Effector CD4-positive, alpha-beta T cell (primary cell): Measurements from ENCODE around the gene CNTN5.

ENCODE experiments used
- DNase-seq: peaks from one replicate; pipeline ENCODE4 v3.0.0-alpha.2; 2020

Gene CNTN5

DNA sequence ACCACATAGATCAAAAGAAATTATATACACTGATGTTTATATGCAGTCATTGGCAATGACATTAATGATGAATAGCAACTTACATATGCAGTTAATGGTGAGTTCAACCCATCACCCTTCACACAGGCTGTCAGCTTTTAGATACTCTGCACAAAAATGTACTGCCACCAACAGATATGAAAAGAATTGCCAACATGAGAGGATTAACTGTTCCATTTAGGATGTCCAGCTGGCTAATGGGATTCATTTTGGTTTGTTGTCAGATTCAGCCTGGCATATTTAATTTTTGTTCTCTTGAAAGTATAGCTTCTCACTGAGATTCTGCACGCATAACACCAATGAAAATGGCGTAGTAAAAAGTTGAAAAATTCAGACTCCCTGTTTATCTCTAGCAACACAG, 1112.4 kb downstream of the CNTN5 start:
- DNase-seq: no peak

DNA sequence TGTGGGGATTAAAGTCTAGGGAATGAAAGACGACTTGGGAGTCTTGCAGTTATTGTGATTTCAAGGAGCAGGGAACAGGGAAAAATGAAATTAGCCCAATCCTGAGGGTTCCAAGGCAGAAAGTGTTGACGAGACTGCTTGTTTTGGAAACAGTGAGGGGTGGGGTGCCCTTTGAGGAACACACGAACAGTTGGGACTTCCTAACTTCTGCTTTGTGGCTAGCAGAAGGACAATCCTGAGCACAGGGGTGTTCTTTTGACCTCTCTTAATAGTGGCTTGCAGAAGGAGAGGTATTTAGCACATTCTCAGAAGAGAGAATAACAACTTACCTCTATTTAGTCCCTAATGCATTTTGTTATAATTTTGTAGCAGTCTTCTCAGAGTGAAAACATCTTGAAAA, 1120.5 kb downstream of the CNTN5 start:
- no peak for DNase-seq

DNA sequence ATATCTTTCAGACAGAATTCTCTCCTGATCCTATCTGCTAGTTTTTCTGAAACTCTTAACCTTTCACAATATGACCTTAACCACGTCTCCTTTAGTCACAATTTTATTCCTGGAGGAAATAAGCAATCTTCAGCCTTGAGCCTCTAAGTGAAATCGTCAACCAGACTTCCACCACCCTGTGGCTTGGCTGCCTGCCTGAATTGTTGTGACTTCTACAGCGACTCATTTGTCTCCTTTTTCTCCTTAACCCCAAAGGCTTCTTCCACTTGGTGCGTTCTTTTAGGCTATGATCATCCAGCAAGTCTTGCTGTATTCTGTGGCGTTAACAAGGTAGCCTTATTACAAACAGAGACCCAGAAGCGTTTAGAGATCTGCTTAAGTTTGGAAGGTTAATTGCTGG, 1131.2 kb downstream of the CNTN5 start:
- DNase-seq: no peak

DNA sequence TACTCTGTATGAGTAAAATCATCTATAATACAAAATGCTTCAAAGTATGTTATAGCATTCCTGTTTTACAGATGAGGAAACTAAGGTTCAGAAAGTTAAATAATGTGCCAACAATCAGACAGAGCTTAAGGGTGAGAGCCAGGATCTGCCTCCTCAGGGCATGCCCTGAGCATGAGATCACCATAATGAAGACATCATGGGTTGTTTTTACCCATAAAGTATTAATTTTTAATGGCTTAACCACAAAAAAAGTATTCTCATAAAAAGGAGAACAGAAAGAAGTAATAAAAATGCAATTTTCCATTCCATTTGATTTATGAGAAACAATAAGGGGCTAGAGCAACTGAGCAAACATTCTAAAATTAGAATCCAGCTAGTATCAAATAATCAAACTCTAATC, 1132.0 kb downstream of the CNTN5 start:
- DNase-seq: no peak

DNA sequence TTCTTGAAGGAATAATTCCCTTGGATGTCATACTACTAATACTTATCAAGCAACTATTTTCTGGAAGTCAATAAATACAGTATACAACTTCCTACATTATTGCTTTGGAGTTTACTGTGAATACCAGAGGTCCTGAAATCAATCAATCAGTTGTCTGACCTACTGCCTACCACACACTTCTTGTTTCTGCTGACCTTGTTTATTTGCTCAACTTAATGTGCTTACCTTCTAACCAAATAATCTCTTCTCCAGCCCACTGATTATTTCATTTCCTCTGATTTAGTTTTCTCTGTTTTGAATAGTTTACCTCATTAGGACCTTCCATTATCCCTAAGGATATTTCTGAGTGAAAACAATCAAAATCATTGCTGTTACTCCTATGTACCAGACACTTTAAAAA, 1142.7 kb downstream of the CNTN5 start:
- DNase-seq: no peak

DNA sequence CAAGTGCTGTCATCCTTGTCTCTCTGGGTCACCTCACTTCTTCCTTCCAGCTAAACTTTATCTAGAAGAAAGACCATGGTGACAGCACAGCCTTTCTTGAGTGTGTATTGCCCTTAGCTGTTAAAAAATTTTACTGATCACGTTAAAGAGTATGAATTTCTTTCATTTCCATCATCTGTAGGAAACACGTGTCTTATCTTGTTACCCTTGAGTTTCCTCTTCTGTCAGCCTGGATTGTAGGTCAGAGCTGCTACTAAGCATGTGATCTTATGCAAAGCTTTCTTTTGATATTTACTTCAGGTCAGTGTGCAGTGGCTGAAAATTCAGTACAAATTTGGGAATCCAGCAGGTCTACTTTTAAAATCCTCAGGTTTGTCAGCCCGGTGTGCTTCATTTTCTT, 1154.1 kb downstream of the CNTN5 start:
- no peak for DNase-seq

DNA sequence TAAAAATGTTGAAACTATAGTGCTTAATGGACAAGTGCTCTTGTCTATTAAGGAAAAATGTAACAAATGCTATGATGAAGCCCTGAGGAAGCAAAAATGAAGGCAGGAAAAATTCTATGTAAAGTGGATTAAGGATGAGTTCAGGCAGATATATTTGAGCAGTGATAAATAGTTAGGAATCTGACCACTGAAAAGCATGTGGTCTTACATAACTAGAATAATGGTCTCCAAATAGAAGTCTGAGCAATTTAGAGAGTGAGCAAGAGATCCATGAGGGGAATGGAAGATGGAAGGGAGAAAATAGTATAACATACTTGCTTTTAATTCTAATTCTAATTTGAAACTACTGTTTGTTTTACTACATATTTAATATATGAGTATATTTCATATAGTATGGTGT, 1155.7 kb downstream of the CNTN5 start:
- no peak for DNase-seq

DNA sequence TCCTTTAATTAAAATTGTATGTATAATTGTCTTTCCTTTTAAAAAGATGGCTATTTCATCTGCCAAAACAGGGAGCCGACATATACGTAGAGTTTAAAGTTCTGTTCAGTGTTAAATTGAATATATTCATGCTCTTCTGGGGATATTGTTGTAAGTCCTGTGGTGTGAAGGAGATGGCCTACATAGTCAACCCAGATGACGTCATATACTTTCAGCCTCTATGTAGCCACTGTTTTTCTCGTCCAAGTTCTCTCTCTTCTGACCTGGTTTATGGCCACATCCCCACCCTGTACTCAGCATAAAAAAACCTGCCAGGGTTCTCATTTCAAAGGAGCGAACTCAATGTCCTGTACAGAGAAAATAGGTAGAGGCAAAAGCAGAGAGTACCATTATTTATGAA, 1156.9 kb downstream of the CNTN5 start:
- no peak for DNase-seq

DNA sequence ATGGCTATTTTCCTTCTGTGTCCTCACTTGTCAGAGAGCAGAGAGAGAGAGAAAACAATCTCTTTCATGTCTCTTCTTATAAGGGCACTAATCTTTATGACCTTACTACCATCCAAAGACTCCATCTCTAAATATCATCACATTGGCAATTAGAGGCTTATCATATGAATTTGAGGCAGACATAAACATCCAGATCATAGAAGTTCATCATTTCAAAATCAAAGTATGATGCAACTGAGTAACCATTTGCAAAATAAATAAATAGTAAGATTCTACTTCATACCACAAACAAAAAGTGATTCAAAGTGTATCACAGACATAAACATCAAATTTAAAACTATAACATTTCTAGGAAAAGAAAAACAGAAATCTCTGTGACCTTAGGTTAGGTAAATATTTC, 1161.6 kb downstream of the CNTN5 start:
- DNase-seq: no peak

DNA sequence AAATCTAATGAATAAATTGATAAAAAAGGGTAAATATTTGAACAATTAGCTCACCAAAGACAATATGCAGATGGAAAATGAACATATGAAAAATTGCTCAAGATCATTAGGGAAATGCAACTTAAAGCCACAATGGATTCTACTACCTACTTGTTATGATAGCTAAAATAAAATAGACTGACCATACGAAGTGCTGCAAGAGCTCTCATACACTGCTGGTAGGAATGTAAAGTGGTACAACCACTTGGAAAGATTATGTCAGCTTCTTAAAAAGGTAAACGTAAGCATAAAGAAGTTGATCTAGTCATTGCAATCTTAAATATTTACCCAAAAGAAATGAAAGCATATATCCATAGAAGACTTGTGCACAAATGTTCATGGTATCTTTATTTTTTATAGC, 1162.2 kb downstream of the CNTN5 start:
- DNase-seq: no peak

DNA sequence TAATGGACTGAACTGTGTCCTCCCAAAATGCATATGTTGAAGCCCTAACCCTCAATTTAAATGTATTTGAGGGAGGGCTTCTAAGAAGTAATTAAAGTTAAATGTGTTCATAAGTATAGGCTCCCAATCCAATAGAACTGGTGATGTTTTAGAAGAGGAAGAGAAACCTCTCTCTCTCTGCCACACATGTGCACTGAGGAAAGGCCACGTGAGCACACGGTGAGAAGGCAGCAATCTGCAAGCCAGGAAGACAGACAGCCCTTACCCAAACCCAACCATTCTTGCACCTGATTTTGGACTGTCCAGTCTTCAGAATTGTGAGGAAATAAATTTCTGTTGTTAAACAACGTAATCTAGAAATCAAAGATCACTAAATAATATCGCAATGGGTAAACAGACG, 1164.8 kb downstream of the CNTN5 start:
- no peak for DNase-seq

DNA sequence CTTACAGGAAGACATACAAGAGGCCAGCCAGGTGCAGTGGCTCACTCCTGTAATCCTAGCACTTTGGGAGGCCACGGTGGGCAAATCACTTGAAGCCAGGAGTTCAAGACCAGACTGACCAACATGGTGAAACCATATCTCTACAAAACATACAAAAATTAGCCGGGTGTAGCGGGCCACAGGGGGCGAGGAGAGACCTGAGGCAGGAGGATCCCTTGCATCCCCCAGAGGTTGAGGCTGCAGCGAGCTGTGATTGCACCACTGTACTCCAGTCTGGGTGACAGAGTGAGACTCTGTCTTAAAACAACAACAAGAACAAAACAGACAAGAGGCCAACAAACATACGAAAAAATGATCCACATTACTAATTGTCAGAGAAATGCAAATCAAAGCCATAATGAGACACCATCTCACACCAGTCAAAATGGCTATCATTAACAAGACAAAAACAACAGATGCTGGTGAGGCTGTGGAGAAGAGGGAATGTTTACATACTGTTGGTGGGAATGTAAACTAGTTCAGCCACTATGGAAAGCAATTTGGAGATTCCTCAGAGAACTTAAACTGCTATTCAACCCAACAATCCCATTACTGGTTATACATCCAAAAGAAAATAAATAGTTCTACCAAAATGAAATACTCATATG, 1167.5 kb downstream of the CNTN5 start:
- DNase-seq: no peak

DNA sequence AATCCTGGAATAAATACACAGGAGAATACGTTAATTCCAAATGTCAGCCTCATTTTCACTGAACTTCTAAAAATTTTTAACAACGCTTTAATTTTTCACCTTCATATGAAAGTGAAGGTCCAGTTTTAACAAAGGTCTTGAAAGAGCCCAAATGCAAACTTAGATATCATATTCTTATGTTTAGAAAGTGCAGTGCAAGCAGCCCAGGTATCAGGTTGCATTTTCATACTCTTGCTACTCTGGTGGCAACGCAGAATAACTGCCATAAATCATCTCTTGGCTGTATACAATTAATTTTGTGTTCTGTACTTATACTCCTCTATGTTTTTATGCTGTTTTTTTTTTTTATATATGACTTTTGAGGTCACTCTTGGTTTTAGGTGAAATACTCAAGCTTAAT, 1169.6 kb downstream of the CNTN5 start:
- no peak for DNase-seq

DNA sequence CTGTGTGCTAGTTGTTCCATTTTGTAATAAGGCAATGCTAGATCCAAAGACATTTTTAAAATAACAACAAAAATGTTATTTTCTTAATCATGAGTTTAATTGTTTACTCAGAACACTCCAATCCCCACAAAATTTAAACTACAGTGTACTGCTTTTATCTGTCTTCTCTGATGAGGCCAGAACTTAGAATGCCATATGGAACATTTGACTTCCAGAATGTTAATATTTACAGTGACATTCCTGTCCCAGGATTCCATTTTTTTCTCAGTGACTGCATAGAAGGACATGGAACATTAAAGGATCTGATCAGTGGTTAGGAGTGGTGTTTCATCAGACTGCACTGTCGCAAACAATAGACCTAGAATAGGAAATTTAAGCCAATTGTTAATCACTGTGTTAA, 1171.4 kb downstream of the CNTN5 start:
- DNase-seq: no peak

DNA sequence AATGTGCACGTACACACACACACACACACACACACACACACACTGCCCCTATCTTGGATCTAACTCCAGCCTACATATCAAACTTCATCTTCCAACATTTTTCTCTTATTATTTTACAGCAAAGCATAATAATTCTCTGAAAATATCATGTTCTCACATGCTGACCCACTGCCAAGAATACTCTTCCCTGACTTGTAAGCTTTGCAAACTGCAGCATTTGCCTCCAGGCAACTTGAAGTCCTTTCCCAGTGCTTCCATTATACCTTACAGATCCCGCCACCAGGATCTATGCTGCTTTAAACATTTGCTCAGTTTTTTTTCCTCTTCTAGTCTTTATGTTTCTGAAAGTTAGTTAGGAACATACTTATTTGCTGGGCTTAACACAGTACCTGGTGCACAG, 1183.0 kb downstream of the CNTN5 start:
- DNase-seq: no peak

DNA sequence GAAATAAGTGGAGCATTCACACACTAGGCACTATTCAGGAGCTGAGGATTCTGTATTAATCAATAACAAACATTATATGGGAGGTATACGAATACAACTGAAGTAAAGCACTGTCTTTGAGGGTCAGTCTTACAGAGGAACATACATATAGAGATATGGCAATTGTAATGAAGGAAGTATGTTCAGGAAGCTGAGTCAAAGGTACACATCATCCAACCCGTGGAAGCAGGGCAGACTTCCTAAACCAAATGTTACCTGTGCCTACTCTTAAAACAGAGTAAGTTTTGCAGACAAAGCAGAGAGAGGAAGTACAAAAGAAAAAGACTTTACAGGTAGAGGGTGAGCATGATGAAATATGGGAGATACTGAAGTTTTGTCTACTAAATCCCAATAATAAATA, 1185.2 kb downstream of the CNTN5 start:
- DNase-seq: no peak

DNA sequence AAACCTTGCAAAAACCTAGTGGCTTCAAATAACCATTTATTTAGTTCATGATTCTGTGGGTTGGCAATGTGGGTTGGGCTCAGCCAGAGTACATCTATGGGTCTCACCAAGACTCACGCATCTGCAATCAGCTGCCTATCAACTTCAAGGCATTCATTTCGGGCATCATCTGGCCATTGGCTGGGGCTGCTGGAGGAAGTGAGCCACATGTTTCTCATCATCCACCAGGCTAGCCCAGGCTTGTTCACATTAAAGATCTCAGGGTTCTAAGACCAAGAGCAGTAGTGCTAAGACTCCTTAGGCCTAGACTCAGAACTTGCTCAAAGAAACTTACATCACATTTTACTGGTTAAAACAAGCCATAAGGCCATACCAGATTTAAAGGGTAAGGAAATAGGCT, 1187.5 kb downstream of the CNTN5 start:
- no peak for DNase-seq

DNA sequence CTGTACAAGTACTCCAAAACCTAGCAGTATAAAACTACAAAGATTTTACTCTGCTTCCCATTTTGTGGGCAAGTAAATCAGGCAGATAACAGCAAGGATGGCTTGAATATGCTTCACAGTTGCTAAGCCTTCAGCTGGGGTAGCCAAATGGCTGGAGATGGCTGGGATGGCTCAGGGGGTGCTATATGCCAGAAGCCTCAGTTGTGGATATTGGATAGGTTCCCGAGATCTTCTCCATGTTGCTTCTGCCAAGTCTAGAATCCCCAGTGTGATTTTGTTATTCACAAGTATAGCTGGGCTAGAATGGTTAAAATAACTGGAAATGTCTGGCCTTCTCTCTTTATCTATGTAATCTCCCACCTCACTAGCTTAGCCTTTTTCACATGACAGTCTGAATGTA, 1194.0 kb downstream of the CNTN5 start:
- DNase-seq: no peak

DNA sequence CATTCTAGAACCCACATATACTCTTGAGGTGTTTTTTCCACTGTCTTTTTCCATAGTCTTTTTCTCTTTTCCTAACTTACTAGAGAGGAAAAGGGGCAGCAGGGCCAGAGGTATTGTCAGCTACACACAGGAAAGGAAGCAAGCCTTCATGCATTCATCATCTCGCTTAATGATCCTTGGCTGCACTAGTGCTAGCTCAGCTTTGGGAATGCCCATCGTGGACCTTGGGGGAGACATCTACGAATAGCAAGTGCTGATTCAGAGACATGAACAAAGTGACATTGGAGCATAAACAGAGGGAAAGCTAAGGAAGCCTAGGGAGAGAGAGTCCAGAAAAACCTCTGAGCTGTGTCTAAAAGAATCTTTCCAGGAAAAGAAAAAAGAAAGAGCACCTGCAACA, 1200.1 kb downstream of the CNTN5 start:
- no peak for DNase-seq

DNA sequence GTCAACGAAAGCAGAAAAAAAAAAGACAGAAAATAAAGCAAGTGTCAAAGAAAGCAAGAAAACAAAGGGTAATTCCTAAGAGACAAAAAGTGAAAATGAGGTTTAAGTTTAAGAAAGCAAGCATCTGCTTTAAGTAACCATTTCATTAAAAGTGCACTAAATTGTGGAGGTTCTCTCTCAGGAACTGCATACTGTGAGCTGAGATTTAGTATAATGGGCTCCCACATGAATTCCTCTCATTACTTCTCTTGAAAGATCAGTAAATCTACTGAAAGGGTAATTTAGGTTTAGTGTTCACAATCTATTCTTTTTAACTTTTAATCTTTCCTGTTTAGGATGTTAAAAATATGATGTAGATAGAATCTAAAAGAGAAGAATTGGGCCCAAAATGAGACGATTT, 1201.0 kb downstream of the CNTN5 start:
- no peak for DNase-seq

DNA sequence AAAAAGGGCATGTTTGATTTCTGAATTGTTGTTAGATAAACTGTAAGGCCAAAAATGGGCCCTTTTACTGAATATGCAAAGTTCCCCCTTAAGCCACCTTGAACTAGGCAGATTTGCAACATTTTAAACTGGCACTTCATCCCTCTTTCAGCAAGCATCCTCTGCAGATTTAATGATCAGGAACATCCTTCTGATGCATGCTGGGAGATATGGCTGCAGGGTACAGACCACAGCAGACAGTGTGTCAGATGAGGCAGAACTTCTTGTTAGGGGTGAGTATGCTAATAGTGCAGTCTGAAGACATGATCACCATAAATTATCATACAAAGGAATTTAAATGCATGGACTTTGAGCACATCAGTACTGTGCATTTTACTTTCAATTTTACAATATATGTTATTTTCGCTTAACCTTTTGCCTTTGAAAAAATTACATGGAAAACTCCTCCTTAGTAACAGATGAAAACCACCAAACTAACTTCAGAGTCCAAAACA, 1203.8 kb downstream of the CNTN5 start:
- no peak for DNase-seq

DNA sequence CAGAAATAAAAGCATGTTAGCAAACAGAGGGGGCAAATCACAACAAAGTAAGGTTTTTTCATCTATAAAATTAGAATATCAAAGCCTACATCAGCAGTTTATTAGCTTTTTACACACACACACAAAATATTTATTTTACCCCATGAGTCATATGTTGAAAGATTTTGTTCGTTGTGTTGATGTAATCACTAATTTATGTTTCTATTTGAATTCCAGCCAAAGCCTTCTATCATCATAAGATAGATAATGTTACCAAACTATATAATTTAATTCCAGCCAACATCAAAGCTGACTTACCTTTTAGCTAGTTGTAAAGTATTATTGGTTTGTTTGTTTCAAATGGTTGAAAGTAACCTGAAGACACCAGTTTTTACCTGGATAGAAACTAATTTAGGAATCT, 1208.3 kb downstream of the CNTN5 start:
- DNase-seq: no peak

DNA sequence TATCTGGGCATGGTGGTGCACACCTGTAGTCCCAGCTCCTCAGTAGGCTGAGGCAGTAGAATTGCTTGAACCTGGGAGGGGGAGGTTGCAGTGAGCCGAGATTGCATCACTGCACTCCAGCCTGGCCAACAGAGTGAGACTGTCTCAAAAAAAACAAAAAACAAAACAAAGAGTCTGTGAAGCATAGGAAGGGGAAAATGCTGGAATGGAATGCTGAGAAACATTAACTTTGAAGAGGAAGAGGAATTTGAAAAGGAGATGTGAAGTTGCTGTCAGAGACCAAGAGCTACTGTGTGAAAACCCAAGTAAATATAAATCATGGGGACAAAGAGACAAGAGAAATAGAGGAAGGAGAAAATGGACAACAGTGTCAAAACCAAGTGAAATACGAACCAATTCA, 1211.3 kb downstream of the CNTN5 start:
- DNase-seq: no peak

DNA sequence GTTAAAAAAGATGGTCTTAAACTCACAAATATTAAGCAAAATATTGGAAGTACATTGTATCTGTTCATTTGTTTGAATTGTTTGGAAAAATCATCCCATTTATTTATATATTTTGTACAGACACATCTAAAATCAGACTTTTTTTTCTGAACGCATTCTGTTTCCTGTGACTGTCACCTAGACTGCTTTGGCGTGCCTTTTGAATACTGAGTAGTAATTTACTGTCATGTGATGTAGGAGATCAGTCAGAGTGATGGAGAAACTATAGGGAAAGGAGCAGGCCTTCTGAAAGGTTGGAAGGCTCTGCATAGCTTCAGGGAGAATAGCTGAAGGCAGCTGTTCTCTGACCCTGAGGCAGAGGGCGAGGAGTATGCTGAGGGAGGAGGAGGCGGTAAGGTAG, 1214.3 kb downstream of the CNTN5 start:
- DNase-seq: no peak

DNA sequence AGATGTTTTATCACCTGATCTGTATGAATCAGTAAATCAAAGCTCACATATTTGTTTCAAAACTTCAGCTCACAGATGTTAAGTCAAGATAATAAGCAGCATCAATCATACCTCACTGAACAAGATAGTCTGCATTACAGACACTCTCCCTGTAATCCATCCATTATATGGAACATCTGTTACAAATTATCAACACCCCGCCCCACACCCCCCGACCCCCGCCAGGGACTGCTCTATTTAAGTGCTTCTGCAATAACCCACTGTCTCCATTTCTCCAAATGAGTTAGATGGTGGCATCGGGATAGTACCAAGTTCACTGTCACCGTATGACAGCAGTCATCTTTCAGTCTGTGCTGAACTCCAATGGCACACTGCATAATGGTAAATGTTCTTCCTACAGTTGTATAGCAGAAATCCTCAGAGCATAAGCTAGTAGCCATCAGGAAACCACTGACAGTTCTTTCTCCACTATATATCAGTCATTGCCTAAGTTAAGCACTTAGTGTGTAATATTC, 1219.3 kb downstream of the CNTN5 start:
- no peak for DNase-seq
